SH-SY5Y (cell line): ENCODE results near the gene RBMS3.

Source experiments
- GATA2 ChIP-seq: IDR thresholded peaks from 2 replicates; pipeline ENCODE4 v1.6.1; 2011; ENCODE audit warnings: mild to moderate bottlenecking, low read depth, low read length
- GATA3 ChIP-seq: IDR thresholded peaks from 2 replicates; pipeline ENCODE4 v1.6.1; 2011; ENCODE audit warnings: low read depth, mild to moderate bottlenecking, low read length, moderate library complexity

DNA sequence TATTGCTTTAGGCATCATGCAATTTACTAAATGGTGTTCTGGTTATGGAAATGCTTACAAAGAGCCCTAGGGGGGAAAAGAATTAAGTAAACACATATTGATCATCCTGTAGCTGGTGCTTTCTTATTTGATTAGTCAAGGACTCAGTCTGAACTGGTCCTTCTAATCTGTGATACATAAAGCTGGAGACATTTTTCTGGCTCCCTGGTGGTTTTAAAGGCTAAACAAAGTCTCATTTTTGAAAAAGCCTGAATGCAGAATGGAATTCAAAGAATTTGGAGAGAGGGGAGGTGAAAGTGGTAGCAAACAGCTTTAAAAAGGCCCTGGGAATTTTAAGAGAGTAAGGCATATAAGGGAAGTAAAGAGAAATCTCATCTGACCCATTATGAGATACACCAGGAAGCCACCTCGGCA, 149.7 kb downstream of the RBMS3 start:
- TF ChIP-seq GATA3 (no peak), GATA2 (no peak)
